HTERT RPE-1 (cell line): ENCODE measurements around the gene MACROD2.
"Not testable (repeated sequence)": the region's sequence is repeated elsewhere in the genome, so short reads cannot be mapped to it uniquely, and the experiment has no call there.

Experiments used
- in situ Hi-C: fragments of 300-500 bp; cut with MboI; formaldehyde crosslinking; loops from 4 replicates; pipeline ENCODE4 v1.14.3; 2020; ENCODE audit warnings: low sequenced_read_pairs

Gene MACROD2

DNA sequence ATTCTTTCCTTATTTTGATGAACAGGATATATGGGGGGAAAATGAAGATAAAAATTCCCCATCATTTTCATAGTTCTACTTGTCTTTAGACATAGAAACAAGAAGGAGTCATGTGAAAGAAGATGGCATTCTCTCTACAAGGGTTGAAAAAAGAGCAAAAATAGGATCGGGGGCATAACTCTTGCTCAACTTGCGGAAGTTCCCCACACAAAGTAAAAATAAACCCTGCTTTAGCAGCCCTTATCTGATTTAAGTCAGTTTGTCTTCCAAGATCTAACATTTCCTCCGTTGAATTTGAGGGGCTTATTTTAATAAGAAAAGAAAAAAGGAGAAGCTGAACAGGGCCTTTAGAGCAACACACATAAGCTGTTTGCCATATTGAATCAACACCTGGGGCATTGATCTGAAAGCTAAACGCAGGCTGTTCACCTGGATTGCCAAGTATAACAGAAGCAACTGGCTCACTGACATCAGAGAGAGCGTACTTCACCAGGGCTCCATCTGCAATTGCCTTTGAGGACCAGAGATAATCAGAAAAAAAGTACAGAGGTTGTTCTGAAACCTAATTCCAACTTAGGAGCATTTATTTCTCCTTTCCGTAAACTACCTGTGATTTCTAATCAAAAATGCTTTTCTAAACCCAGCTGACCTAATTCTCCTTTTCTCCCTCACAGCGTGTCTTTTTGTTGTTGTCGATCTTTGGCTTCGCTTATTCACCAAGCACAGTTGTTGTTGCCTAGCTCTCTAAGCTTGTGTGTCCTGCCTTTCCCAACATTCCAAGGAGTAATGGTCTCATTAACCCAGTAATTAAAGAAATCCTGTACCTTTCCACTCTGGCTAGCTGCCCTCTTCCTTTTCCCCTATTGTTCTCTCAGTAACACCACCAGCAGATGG, 2010.0 kb downstream of the MACROD2 start:
- in situ Hi-C loops, result no loop called here

DNA sequence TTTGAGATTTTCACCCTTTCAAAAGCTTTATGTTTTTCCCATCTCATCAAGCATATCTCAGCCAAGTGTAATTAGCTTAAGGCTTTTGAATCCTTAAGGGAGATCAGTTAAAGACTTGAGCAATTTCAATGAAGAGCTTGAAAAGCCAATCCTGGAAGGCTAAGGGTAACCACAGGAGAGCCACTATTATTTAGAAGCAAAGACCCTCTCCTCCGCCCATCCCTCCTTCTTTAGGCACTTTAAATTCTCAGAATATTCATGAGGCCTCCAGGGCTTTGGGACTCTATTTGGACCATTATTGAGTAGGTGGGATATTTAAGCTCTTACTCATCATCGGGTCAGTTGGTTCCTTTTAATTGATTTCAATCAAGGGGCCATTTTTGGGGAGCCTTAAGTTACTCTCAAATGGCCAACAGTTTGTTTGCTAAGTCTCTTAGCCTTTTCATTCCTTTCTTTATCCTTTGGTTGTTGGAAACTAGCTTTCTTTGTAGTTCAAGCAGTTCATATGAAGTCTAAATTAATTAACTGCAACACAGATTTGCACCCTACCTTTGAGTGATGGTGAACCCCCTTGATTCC, 2010.7 kb downstream of the MACROD2 start:
- in situ Hi-C loops, result no loop called here

DNA sequence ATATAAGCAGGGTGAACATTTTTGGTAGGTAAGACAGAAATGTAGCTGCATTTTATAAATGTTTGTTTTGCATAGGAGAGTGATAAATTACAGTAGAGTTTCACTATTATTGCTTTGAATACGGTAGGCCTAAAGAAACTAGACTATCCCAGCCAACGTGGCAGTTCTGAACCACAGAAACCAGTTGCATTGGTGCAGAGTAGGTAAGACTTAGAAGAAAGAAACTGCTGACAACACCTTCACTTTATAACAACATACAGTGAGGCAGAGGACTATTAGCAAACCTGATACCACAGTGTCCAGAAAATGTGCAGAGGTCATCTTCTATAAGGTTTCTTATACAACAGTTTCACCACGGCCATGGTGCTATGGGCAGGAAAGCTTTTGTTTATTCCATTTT, 2011.8 kb downstream of the MACROD2 start:
- in situ Hi-C loops, result no loop called here

DNA sequence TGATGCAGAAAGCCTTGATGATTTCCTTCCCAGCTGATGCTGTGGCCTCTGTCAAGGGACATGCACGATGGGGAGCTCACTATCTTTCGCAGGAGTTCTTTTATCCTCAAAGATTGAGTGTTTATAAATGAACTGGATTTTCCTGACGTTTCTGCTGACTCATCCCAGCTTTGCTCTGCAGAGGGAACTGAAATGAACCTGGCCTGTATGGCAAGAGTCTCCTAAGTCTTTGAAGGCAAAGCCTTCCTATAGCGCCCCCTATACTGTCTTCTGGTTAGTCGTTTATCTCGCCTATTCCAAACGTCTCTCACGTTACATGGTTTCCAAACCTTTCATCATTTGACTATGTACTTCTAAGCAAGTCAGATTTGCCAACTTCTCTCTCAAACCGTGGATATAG, 2012.6 kb downstream of the MACROD2 start:
- in situ Hi-C loops, result no loop called here

DNA sequence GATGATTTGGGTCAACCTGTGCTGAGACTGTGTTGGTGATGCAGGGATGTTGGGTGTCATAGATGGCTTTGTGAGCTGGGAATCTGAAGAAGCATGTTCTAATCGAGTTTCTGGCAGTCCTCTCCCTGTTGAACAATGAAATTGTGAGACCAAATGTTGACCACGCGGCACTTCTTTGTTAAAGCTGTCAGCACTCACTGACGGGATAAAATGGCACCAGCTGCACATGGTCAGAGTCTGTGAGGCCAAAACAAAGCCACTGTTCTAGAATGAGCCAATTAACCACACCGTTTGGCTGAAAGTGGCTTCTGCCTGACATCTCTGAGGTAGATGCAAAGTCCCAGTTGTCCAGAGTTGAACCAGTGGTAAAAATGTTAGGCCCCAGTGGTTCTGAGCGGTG, 2015.7 kb downstream of the MACROD2 start:
- in situ Hi-C loops, result no loop called here

DNA sequence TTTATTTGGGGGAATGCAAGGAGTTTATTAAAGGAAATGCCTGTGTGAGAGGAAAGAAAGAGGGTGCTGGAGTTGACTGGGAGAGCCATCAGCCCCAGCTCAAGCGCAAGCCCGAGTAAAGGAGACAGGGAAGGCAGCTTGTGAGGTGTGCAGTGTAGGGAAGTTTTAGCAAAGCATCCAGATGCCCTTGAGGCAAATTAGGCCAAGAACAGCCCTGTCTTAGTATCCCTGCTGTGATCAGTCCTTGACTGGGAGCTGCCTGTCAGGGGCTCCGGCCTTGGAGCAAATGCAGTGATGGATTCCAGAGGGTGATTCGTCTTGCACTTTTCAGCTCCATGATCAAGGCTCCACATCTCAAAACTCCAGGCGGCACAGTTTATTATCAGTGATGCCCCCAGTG, 2016.2 kb downstream of the MACROD2 start:
- in situ Hi-C loops, result no loop called here

DNA sequence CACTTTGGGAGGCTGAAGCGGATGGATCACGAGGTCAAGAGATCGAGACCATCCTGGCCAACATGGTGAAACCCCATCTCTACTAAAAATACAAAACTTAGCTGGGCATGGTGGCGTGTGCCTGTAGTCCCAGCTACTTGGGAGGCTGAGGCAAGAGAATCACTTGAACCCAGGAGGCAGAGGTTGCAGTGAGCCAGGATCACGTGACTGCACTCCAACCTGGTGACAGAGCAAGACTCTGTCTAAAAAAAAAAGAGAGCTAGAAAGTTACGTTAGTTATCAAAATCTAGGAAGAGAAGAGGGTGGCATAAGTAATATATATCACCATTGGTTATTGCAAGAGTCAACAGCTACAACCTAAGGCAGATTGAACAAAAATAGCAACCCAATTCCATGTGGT, 2017.6 kb downstream of the MACROD2 start:
- in situ Hi-C loops, result not testable (repeated sequence)

DNA sequence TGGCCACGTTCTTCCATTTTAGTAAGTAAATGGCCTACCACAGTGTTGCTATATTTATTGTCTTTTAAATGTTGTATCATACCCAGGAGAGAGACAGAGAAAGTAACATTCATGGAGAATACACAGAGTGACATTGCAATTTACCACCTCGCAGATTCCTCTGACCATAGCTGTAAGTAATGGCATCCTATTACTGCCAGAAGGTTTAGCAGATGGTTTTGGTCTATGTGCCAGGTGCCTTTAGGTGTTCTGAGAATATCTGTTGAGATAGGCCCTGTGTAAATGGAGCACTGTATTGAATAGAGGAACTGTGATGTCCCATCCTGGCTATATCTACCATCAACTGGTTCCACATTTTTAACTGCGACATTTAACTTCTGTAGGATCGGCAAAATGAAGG, 2018.3 kb downstream of the MACROD2 start:
- in situ Hi-C loops, result no loop called here

DNA sequence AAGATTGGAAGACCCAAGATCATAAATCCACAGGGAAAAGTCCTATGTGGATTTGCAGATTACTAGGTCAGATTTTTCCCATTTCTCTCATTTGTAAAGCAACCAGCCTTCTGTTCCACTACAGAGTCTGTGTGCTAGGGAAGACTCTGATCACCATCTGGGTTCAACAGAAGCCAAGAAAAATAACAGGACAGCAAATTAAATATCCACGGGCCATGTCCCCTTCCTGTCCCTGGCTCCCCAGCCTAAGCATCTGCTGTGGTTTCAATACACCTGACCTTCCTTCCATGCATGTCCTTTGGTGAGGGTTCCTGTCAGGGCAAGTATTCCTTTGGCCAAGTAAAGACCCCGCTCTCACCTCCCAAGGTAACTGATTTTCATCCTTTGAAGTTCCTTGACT, 2019.1 kb downstream of the MACROD2 start:
- in situ Hi-C loops, result no loop called here

DNA sequence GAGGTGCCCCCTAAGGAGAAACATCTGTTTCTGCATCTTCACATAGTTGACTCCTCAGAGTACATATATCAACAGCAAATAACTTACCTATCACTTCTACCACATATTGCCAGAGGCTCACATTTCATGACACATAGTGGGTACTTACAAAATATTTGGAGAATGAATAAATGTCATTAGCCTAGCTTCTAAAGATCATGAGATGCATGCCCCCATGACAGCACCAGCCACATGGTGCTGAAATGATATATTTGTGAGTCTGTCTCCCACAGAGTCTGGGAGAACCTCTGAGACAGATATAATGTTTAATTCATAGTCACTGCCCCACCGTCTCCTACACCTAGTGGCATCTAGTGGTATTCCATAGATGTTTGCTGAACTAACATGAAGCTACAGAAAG, 2022.3 kb downstream of the MACROD2 start:
- in situ Hi-C loops, result no loop called here

DNA sequence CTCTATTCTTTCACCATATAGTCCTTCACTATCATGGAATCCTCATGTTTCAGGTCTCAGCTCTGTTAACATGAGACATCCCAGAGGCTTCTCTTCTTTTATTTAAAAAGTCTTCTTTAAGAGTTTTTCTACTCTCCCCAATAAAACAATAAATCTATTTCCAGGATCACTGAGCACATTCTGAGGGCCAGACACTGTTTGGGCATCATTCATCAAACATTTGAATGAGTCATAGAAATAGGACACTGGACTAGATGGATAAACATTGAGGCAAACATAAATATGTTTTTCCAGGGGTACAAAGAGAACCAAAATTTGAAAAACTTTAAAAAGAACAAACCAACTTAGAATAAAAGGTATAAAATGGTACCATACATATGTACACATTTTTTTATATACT, 2023.6 kb downstream of the MACROD2 start:
- in situ Hi-C loops, result no loop called here

DNA sequence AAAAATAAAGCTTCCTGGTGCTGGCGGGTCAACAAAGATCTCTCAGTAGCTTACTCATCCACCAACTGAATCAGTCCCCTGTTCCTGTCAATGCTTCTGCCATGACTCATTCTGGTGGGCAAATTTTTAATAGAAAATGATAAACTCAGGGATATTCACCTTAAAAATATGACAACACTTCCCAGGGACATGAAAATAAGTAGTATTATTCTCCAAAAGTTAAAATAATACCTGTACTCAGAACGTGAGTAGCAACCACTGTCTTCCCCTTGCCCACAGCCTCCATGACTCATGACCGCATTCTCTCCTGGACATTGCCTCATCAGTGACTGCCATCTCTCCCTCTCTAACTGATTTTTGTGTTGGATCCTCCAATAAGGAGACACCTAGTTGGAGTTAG, 2025.7 kb downstream of the MACROD2 start:
- in situ Hi-C loops, result no loop called here

DNA sequence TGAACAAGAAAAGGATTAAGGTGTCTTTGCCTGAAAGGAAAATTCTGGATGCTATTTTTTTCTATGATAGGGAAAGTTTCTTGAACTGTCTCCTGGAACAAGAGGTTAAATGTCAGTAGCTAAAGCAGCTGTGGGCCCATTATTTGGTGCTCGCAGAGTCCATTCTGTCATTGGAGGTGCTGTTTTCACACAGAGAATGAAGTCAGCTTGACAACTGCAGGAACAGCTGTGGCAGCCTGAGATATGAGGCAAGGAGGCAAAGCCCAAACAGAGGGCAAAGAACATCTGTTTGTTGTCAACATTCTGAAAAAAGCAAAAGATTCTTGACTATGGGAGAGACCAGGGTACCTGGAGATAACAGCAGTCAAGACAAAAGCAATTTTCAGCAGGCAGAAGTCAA, 2029.8 kb downstream of the MACROD2 start:
- in situ Hi-C loops, result no loop called here

DNA sequence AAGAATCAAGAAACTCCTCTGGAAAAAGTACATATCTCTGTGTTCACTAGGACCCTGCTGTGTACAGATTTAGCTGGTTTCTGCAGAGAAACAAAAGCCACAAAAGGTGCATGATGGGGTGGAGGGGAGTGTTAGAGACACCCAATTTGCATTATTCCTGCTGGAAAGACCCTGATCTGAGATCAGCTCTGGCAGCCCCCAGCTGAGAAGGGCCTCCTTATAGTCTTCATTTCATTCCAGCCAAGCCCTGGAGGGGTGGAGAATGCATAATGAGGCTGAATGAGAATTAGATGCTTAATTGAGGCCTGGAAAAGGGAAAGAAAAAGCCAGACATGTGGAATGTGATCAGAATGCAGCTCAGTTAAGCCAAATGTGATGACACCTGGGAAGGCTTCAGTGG, 2032.4 kb downstream of the MACROD2 start:
- in situ Hi-C loops, result no loop called here

DNA sequence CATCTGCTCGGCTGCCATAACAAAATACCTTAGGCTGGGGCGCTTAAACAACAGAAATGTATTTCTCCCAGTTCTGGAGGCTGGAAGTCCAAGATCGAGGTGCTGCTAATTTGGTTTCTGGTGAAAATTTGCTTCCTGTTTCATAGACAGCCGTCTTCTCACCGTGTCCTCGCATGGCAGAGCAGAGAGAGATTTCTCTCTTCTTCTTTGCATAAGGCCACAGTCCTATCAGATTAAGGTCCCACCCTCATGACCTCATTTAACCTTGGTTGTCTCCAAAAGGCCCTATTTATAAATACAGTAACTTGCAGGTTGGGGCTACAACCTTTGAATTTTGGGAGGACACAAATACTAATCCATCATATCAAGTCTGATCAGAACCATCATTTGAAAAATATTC, 2033.6 kb downstream of the MACROD2 start:
- in situ Hi-C loops, result no loop called here

DNA sequence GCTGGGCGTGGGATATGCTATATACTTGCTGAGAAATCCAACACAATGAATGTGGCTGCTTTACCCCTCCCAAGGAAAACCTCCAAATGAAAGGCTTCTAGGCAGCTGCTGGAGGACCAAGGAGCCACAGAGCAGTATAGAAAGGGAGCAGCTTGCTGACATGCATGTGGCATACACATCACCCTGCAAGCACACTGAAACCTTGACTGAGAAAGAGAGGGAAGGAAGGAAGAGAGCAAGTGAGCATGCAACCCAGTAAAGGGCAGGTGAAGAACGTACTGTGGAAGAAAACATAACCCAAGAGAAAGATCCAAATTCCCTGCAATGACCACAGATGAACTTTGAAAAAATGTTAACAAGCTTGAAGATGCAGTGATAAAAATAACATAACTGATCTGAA, 2034.9 kb downstream of the MACROD2 start:
- in situ Hi-C loops, result no loop called here

DNA sequence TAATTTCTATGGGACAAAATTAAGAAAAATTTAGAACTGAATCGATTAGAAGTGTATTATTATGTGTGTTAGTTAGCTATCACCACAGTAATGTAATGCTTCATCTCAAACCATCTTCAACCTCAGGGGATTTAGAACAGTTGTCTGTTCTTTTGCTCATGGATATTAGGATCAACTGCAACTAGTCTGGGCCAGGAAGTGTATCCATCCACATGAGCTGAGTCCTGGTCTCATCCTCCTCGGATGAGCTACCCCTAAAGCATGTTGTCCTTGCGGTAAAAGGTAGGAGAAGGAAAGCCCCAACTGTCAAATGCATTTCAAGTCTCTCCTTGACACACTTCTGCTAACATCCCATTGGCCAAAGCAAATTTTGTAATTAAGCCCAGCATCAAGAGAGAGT, 2040.3 kb downstream of the MACROD2 start:
- in situ Hi-C loops, result no loop called here

DNA sequence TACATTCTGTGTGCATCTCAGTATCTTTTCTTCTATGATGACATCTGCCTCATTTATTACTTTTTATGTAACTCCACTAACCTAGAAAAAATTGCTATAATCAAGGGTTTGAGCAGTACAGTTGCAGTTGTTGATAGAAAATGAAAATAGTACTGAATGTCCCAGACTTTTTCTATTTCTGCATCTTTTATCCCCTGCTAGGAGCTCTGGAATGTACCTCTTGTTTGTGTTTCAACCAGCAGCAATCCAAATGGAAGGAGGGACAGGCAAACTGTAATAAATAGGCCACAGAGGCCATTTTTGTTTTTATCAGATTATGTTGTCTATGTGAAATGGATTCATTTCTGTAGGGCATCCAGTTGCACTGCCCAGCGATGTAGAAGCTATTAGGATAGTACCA, 2041.0 kb downstream of the MACROD2 start:
- in situ Hi-C loops, result no loop called here

DNA sequence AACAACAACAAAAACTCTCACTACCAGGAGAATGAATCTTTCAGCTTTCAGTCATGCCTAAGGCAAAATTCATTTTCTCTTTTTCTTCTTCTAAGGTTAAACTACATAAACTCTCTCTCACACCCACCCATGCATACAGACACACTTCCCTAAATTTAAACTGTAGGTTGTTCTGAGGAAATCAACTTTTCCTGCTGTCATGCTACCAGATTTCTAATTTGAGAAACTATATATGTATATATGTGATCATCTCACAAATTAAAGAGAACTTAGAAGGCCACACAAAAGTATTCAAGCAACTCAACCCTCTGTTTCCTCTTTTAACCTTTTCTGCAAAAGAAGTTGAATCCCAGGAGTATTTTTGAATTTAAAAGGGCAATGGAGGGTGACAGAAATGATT, 2045.4 kb downstream of the MACROD2 start:
- in situ Hi-C loops, result no loop called here

DNA sequence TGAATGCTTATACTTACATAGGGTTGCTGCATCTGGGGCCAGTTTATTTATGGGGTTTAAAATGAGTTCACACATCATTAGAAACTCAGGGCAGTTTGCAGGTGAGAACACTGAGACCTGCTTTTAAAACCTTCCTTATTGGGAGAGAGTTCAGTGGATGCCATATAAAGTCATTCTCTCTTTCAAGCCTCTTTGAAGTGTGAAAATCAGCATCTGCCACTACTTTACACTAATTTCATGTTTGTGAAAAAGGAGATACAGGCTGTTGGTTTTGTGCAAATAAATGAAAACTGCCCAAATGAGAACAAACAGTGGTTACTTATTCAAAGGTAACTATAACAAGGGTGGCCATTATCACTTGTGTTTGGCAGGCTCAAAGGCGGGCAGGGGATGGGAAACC, 2047.4 kb downstream of the MACROD2 start:
- in situ Hi-C loops, result no loop called here

DNA sequence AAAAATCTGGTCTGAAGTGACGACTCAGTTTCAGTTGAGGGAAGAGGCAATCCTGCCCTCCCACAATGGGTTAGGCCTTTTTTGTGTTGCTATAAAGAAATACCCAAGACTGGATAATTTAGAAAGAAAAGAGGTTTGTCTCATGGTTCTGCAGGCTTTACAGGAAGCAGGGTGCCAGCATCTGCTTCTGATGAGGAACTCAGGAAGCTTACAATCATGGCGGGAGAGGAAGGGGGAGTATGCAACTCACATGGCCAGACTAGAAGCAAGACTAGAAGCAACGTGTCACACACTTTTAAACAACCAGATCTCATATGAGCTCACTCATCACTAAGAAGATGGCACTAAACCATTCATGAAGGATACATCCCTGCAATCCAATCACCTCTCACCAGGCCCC, 2048.6 kb downstream of the MACROD2 start:
- in situ Hi-C loops, result no loop called here

DNA sequence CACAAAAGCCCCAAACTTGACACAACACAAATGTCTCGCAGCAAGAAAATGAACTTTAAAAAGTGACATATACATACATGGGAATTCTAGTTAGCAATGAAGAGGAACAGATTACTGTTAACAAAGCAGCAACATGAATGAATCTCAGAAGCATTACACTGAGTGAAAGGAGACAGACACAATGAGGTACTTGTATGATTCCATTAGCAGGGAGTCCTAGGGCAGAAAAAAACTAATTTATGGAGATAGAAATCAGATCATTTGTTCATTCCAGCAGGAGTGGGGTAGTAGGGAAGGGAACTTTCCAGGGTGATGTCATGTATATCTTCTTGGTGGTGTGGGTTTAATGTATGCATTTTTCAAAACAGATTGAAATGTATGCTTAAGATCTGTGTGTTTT, 2053.6 kb downstream of the MACROD2 start:
- in situ Hi-C loops, result no loop called here
